Gastrocnemius medialis (tissue), 4 donors: Measurements from ENCODE around the gene TRIM66. TPM values are rescaled to one million over a fixed set of nuclear protein-coding genes. Genes with fewer than 3 reads are reported as not detected.

Experiments
- ATAC-seq, 2 donors: fragments of 150-250 bp; one replicate each; pipeline ENCODE4 v1.9.1; 2016
- DNase-seq, 2 donors: peaks; one replicate each; pipeline ENCODE4 v3.0.0-alpha.2; 2019
- H3K27ac ChIP-seq, 4 donors: fragments of 200-600 bp; sonication (generic); 1 replicate in 1 of 4; 2 replicates in 3 of 4; pipeline ENCODE4 v1.5.1; 2016 to 2018; ENCODE audit warnings: mild to moderate bottlenecking in 2 of 4, moderate library complexity in 1 of 4
- H3K27me3 ChIP-seq, 3 donors: fragments of 200-600 bp; sonication (generic) in 2 of 3; 1 replicate in 1 of 3; 2 replicates in 2 of 3; pipeline versions ENCODE4 v1.5.1 to v1.6.0; 2016 to 2019; ENCODE audit warnings: mild to moderate bottlenecking in 1 of 3, moderate library complexity in 1 of 3
- H3K36me3 ChIP-seq, 2 donors: fragments of 200-600 bp; sonication (generic) in 1 of 2; one replicate each; pipeline ENCODE4 v1.5.1; 2017 to 2018
- H3K4me1 ChIP-seq, 2 donors: fragments of 200-600 bp; sonication (generic) in 1 of 2; one replicate each; pipeline ENCODE4 v1.5.1; 2016 to 2017; ENCODE audit warnings: mild to moderate bottlenecking in 2 of 2
- H3K4me3 ChIP-seq, 4 donors: fragments of 200-600 bp; sonication (generic) in 3 of 4; 1 replicate in 1 of 4; 2 replicates in 3 of 4; pipeline ENCODE4 v1.5.1; 2016 to 2019; ENCODE audit warnings: mild to moderate bottlenecking in 2 of 4
- H3K9me3 ChIP-seq, 3 donors: fragments of 200-600 bp; sonication (generic) in 2 of 3; 1 replicate in 1 of 3; 2 replicates in 2 of 3; pipeline ENCODE4 v1.5.1; 2016 to 2019
- POLR2A ChIP-seq, 2 donors: fragments of 450-650 bp; IDR thresholded peaks; one replicate each; pipeline ENCODE4 v1.6.1; 2017; ENCODE audit warnings: antibody characterized with exemption in 2 of 2, mild to moderate bottlenecking in 2 of 2, moderate library complexity in 2 of 2
- in situ Hi-C, 4 donors: fragments of 200-750 bp; cut with MboI; loops; one replicate each; pipeline versions ENCODE4 v1.15.0 to v1.8.0; 2017; ENCODE audit warnings: low sequenced_read_pairs in 4 of 4
- intact Hi-C: fragments of 100-400 bp; cut with DNase I; formaldehyde crosslinking; loops from one replicate; pipeline ENCODE4 v1.15.1; 2023; ENCODE audit warnings: low total_unique reads
- total RNA-seq, 4 donors: library from RNA; depleted of rRNA; stranded (reverse); fragments of >200 nt; gene quantifications; one replicate each; pipeline versions ENCODE4 v1.1.0 to v1.2.3, GENCODE V29; 2016
- TF ChIP-seq, protein P1 (sequence below), 5 experiments: fragments of 450-650 bp in 3 of 5; fragments of 200-600 bp in 2 of 5; sonication (generic) in 2 of 5; IDR thresholded peaks in 4 of 5; conservative IDR thresholded peaks in 1 of 5; 1 replicate in 4 of 5; 2 replicates in 1 of 5; pipeline ENCODE4 v1.5.1; 2016 to 2019; ENCODE audit warnings: antibody characterized with exemption in 5 of 5, mild to moderate bottlenecking in 3 of 5, moderate library complexity in 3 of 5

The TRIM66 gene
- total RNA-seq, 4 donors from 2014 or later = 0.55 to 6.5 (median 1.1) TPM

- Histone ChIP-seq H3K4me3 (no peak overlapping the region), H3K4me1 (no peaks in the 10 kb centered on the region), H3K9me3 (no peaks in the 10 kb centered on the region), H3K36me3 (no peaks in the 10 kb centered on the region), H3K27me3 (no peaks in the 10 kb centered on the region), H3K27ac (no peak overlapping the region)
- in situ Hi-C loops (loop anchor here in 1 of 4 donors (25.0 kb wide), 1 partner anchor 236 kb away; no protein-coding TSS in a partner anchor), intact Hi-C loops (no loop called here)
- ATAC-seq (no peak), DNase-seq (no peak)
- TF ChIP-seq POLR2A (IDR thresholded peaks at IDR 0.05) = no peak
- TF ChIP-seq, protein P1, sequence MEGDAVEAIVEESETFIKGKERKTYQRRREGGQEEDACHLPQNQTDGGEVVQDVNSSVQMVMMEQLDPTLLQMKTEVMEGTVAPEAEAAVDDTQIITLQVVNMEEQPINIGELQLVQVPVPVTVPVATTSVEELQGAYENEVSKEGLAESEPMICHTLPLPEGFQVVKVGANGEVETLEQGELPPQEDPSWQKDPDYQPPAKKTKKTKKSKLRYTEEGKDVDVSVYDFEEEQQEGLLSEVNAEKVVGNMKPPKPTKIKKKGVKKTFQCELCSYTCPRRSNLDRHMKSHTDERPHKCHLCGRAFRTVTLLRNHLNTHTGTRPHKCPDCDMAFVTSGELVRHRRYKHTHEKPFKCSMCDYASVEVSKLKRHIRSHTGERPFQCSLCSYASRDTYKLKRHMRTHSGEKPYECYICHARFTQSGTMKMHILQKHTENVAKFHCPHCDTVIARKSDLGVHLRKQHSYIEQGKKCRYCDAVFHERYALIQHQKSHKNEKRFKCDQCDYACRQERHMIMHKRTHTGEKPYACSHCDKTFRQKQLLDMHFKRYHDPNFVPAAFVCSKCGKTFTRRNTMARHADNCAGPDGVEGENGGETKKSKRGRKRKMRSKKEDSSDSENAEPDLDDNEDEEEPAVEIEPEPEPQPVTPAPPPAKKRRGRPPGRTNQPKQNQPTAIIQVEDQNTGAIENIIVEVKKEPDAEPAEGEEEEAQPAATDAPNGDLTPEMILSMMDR (IDR thresholded peaks at IDR 0.05 in 4 of 5, conservative IDR thresholded peaks at IDR 0.05 in 1 of 5) = no peak
These were observed 108.7 kb downstream of the TRIM66 start for GRCh38 chr11:8573777-8574176.

- Histone ChIP-seq H3K27me3 (no peaks in the 10 kb centered on the region), H3K4me1 (no peaks in the 10 kb centered on the region), H3K27ac (no peak overlapping the region), H3K9me3 (no peaks in the 10 kb centered on the region), H3K4me3 (no peak overlapping the region), H3K36me3 (no peaks in the 10 kb centered on the region)
- TF ChIP-seq POLR2A (IDR thresholded peaks at IDR 0.05) = no peak
- TF ChIP-seq, protein P1 (IDR thresholded peaks at IDR 0.05 in 4 of 5, conservative IDR thresholded peaks at IDR 0.05 in 1 of 5) = no peak
- in situ Hi-C loops (loop anchor here in 3 of 4 donors (5.0 to 25.0 kb wide), 3 partner anchors 230 to 343 kb away; no protein-coding TSS in a partner anchor), intact Hi-C loops (loop anchor here (2.0 to 5.0 kb wide), 2 partner anchors 235 to 343 kb away; no protein-coding TSS in a partner anchor)
- DNase-seq (no peak), ATAC-seq (no peak)
These were observed 114.8 kb downstream of the TRIM66 start for GRCh38 chr11:8567602-8568198.

DNA sequence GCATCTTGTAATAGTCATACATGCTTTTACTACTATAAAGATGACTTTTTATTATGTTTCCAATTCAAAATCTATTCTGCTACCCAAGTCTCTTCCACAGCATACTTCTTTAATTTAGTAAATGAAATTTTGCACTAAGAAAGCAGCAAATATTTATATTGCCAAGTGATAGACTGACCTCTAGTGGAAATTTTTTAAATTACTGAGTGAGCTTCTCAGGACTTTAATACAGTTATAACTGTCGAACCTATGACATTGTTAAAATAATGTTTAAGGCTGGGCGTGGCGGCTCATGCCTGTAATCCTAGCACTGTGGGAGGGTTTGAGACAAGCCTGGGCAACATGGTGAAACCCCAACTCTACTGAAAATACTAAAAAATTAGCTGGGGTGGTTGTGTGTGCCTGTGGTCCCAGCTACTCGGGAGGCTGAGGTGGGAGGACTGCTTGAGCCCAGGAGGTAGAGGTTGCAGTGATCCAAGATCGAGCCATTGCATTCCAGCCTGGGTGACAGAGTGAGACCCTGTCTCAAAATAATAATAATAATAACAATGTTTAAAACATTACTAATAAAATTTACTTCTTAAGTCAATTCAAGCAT is 115.8 kb downstream of the TRIM66 start:
- in situ Hi-C loops (loop anchor here in 3 of 4 donors (5.0 to 25.0 kb wide), 3 partner anchors 229 to 342 kb away; no protein-coding TSS in a partner anchor), intact Hi-C loops (loop anchor here (2.0 to 5.0 kb wide), 2 partner anchors 234 to 342 kb away; no protein-coding TSS in a partner anchor)
- H3K9me3 ChIP-seq = no peaks in the 10 kb centered on the region
- no peak overlapping the region for H3K27ac ChIP-seq
- no peak overlapping the region for H3K4me3 ChIP-seq
- H3K36me3 ChIP-seq = no peaks in the 10 kb centered on the region
- no peak for TF ChIP-seq POLR2A (IDR thresholded peaks at IDR 0.05)
- TF ChIP-seq, protein P1 (IDR thresholded peaks at IDR 0.05 in 4 of 5, conservative IDR thresholded peaks at IDR 0.05 in 1 of 5) = peak; percentile 48 to 73 (median 56)
- no peaks in the 10 kb centered on the region for H3K4me1 ChIP-seq
- DNase-seq (no peak), ATAC-seq (no peak)
- H3K27me3 ChIP-seq = no peaks in the 10 kb centered on the region

- ATAC-seq (no peak), DNase-seq (no peak)
- H3K4me3 ChIP-seq = no peak overlapping the region
- no peaks in the 10 kb centered on the region for H3K36me3 ChIP-seq
- no peaks in the 10 kb centered on the region for H3K27me3 ChIP-seq
- no peaks in the 10 kb centered on the region for H3K9me3 ChIP-seq
- in situ Hi-C loops = loop anchor here in 3 of 4 donors (5.0 to 25.0 kb wide), 3 partner anchors 227 to 340 kb away; no protein-coding TSS in a partner anchor
- no peaks in the 10 kb centered on the region for H3K4me1 ChIP-seq
- no peak for TF ChIP-seq POLR2A (IDR thresholded peaks at IDR 0.05)
- TF ChIP-seq, protein P1 (IDR thresholded peaks at IDR 0.05 in 4 of 5, conservative IDR thresholded peaks at IDR 0.05 in 1 of 5) = no peak
- no peak overlapping the region for H3K27ac ChIP-seq
- intact Hi-C loops = no loop called here
These were observed 117.9 kb downstream of the TRIM66 start for GRCh38 chr11:8564526-8564925.

Other genes with a start within 250 kb of the TRIM66 start
- 10 to 100 TPM in 1 of 4 donors, 1 to 10 TPM in 2, under 1 TPM in 1; 0.66 to 13.5 (median 2.3) TPM for gene STK33, start 88.4 kb downstream of the TRIM66 start, total RNA-seq
- gene RPL27A, start 127 bp upstream of the TRIM66 start, total RNA-seq = 100 to 1,000 TPM; 598 to 693 (median 633) TPM
- gene AKIP1, start 228.5 kb upstream of the TRIM66 start, total RNA-seq = 10 to 100 TPM; 13.8 to 33.5 (median 25.0) TPM